Measurements from ENCODE around the gene TRIM14.

GRCh38 chr9:98142925-98143481 is 24.0 kb upstream of the TRIM14 start:
- TF ChIP-seq CTCF (IDR thresholded peaks at IDR 0.05) (no peak), ZFX (IDR thresholded peaks at IDR 0.05; ENCODE audit: borderline replicate concordance) (no peak)

All from 22Rv1 (cell line).